ENCODE measurements around the gene STK35. TPM values are rescaled to one million over a fixed set of nuclear protein-coding genes. Genes with fewer than 3 reads are reported as not detected.
A peak's percentile ranks its signal among the peaks of the same experiment; 100 is the strongest.
"Not testable (repeated sequence)": the region's sequence is repeated elsewhere in the genome, so short reads cannot be mapped to it uniquely, and the experiment has no call there.

The STK35 gene
- total RNA-seq, 1 experiment from 2014 or later: 33.4 TPM

DNA sequence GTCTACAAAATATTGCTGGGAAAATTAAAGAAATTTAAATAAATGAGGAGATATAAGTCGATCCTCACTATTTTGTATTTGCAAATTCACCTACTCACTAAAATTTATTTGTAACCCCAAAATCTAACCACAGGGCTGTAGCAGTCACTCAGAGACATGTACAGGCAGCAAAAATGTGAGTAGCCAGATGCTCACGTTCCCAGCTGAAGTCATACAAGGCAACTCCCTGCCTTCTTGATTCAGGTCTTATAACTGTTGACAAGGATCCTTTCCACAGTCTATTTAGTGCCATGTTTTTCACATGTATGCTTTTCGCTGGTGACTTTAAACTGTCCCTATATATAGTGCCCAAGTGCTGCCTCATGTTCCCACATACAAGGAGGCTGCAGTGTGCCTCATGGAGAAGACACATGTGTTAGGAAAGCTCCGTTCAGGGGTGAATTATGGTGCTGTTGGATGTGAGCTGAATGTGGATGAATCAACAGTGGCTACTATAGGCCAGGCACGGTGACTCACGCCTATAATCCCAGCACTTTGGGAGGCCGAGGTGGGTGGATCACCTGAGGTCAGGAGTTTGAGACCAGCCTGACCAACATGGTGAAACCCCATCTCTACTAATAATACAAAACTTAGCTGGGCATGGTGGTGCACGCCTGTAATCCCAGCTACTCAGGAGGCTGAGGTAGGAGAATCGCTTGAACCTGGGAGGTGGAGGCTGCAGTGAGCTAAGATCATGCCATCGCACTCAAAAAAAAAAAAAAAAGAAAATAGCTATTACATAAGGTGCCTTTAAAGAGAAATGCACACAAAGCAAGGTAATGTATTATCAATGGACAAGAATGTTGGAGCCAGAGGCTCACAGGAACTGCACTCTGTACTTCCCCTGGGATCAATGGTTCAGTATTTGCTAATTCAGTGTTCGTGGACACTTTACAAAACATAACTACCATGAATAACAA, 55.3 kb downstream of the STK35 start:
- peak; percentile 70 for DNase-seq (ENCODE audit: low read depth)

DNA sequence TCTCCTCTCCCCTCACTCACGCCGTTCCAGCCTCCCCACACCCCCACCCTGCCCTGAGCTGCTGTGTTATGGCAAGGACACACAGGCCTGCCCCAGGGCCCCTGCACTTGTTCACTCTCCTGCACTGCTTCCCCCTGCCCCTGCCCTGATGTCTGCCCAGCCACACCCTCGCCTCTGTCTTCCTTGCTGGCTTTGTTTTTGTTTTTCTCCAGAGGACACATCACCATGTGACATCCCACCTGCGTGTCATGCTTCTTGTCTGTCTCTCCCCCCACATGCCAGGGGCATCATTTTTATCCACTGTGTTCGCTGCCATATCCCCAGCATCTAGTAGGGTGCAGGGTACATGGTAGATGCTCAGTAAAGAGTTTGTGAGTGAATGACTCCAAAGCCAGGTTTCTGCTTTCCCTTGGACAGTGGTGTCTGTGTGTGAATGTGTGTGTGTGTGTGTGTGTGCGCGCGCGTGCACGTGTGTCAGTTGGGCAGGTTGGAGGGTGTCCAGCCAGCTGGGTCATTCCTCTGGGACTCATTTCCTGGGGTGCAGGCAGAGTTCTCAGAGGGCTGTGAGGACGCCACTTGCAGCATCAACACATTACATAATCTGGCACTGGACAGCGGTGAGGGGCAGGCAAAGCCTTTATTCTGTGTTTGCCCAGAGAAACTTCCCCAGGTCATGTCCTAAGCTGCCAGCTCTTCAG, 60.6 kb downstream of the STK35 start:
- peak; percentile 51 for DNase-seq (ENCODE audit: low read depth)

DNA sequence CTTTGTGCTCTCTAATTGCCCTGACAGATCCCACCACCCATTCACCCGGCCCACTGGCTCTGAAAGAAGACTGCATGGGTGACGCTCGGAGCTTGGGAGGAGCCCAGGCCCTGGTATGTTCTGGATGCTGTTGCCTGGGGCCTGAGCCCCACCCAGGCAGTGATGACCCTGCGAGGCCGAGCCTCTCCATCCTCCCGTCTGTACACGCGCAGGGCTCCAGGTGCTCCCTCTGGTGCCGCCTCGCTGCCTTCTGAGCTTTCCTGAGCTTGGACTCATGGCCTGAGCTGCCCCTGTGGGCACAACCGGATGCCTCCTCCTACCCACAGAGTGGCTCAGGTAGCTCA, 61.2 kb downstream of the STK35 start:
- no peak for DNase-seq (ENCODE audit: low read depth)

DNA sequence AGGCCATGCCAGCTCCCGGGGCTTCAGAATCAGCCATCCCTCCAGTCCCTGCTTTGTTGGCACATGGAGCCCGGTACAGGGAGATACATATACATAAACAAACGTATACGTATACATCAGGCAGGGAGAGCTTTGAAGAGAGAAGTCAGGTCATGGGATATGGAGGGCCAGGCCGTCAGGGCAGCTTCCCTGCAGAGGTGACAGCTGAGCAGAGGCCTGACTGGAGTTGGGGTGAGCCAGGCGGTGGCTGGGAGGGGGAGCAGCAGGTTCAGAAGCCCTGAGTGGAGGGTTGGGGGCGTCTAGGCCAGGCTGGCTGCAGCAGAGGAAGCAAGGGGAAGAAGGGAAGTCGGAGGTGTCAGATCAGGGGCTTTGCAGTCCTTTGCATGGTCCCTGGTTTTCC, 61.7 kb downstream of the STK35 start:
- DNase-seq (ENCODE audit: low read depth): no peak

DNA sequence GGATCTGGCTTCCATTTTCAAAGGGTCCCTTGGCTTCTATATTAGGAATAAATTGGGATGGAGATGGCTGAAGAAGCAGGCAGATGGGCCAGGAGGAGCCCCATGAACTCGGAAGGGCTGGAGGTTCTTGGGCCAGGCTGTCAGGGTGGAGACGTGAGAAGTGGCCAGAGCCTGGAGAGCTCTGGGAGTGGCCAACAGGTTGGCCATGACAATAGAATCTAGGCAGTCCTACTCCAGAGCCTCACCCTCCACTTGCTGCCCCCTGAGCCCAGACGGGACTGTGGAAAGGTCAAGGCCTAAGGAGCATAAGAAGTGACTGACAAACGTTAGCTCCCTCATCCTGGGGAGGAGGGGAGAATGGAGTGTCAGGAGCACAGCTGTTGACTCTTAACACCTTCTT, 62.1 kb downstream of the STK35 start:
- DNase-seq (ENCODE audit: low read depth): no peak

DNA sequence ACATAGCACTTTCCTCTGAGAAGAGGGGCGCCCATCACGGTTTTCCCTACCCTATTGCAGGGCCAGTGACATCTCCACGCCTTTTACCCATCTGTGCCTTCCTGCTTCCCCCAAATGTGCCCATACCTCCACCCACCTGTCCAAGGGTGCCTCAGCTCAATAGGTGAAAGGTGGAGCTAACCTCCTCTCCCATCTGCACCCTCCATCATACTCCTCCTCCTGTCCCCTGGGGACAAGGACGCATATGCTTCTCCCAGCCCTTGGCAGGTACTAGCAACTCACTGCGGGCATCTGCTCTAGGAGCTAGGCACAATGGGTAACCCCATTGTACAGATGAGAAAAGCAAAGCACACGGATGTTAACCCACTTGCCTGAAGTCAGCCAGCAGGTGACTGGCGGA, 62.8 kb downstream of the STK35 start:
- DNase-seq (ENCODE audit: low read depth): no peak

DNA sequence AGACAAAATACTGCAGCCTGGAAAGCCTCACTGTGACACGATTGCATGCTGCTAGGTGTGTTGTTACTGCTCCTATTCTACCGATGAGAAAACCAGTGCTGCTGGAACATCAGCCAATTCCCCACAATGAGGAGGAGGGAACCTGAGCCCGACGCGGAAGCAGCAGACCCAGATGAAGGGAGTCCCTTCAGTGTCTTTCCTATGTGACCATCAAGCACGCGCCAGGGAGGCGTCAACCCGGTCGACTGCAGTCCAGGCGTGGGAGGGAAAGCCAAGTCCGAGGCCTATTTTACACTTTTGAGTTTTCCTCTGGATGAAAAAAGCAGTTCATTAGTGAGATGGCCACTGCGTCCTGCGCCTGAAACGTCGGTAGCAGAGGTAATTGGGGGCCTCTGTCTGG, 63.3 kb downstream of the STK35 start:
- no peak for DNase-seq (ENCODE audit: low read depth)

DNA sequence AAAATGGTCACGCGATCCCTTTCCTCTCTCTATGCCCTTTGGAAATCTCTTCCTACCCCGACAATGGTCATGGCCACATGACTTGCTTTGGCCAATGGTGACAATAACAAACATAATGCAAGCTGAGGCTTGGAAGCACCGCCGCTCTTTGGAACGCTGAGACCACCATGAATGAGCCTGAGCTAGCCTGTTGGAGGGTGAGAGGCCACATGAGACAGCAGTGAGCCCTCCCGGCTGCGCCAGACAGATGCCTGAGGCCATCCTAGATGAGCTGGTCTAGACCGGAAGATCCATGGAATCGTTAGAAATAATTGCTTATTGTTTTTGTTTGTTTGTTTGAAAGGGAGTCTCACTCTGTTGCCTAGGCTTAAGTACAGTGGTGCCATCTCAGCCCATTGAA, 64.2 kb downstream of the STK35 start:
- no peak for DNase-seq (ENCODE audit: low read depth)

DNA sequence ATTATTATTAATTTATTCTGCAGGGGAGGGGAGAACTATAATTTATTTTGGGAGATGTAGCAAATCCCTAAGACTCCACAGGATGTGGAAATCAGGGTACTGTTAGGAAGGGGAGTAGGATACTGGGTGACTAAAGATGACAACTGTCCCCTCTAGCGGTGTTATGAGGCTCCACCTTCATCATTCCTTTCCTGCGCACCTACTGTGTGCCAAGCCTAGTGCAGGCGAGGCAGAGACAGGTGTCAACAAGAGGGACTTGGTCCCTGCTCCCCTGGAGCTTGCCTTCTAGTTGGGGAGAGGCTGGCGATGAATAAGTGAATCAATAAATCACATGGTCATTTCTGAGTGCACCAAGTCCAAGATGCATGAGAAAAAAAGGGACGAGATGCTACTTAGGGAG, 65.5 kb downstream of the STK35 start:
- DNase-seq (ENCODE audit: low read depth): no peak

DNA sequence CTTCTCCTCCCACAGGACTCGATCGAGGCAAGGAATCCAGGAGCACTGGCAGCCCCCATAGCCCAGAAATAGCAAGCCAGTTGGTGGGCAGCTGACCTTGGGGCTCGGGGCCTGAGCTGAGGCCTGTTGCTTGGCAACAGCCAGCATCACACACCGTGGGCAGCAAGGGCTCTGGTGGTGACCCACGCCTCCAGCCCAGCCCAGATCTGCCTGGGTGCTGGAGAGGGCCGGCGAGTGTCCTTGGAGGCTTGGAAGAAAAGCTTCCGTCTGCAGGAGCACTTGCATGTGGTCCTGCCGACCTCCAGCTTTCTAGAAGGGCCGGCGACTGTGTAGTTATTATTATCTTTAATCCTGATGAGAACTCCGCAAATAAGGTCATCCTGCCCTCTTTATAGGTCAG, 67.3 kb downstream of the STK35 start:
- no peak for DNase-seq (ENCODE audit: low read depth)

DNA sequence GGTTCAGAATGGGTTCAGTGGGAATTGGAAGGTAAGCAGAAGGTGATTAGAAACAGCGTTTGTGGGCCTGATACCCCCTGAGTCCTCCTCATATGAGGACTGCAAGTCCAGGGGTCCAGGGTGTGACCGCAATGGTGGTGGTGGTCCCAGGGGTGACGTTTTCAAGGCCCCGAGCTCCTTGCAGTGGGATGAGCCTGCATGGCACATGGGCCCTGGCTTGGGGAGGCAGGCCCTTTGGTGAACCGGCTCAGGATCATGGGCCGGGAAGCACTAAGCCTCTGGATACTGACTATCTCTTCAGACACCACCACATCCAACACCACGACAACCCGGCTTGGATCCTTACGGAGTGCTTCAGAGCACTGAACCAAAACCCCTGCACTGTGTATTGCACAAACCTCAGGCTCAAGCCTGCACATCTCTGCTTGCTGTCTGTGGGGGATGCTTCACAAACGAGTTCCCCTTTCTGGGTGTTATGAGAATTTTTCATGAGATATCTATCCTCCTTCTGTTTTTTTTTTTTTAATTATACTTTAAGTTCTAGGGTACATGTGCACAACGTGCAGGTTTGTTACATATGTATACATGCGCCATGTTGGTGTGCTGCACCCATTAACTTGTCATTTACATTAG, 67.9 kb downstream of the STK35 start:
- no peak for DNase-seq (ENCODE audit: low read depth)

DNA sequence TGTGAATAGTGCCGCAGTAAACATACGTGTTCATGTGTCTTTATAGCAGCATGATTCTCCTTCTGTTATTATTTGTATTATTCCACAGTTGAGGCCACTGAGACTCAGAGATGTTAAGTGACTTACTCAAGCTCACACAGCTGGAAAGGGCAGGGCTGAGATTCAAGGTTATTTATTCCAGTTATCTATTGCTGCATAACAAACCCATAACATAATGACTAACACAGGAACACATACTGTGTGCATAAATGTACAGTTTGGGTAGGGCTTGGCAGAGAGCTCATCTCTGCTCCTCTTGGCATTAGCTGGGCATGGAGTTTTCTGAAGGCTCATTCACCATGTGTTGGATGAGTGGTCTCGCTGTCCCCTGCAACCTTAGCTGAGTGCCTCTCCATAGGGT, 68.8 kb downstream of the STK35 start:
- DNase-seq (ENCODE audit: low read depth): no peak

DNA sequence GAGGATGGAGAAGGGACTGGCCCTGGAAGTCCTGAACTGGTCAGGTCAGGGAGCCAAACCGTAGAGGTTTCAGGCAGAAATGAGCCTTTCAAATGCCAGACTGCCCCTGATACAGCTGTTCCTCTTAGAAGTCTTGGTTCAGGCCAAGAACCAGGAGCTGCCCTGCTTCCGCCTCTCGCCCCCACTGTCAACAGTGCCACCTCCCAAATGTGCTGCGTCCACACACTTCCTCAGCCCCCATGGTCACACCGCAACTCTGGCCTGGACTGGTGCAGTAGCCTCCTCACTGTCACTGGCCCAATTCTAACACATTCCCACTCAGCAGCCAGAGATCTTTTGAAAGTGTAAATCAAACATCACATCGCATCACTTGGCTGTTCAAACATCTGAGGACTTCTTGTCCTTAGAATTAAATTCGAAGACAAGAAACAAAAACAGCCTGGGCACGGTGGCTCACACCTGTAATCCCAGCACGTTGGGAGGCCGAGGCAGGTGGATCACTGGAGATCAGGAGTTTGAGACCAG, 69.7 kb downstream of the STK35 start:
- DNase-seq (ENCODE audit: low read depth): no peak

DNA sequence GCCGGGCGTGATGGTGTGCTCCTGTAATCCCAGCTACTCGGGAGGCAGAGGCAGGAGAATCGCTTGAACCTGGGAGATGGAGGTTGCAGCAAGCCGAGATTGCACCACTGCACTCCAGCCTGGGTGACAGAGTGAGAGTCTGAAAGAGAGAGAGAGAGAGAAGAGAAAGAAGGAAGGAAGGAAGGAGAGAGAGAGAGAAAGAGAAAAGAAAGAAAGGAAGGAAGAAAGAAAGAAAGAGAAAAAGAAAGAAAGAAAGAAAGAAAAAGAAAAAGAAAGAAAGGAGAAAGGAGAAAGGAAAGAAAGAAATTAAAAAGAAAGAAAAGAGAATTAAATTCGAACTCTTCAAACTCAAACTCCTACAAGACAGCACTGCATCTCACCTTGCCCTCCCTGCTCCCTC, 70.2 kb downstream of the STK35 start:
- not testable (repeated sequence) for DNase-seq (ENCODE audit: low read depth)

DNA sequence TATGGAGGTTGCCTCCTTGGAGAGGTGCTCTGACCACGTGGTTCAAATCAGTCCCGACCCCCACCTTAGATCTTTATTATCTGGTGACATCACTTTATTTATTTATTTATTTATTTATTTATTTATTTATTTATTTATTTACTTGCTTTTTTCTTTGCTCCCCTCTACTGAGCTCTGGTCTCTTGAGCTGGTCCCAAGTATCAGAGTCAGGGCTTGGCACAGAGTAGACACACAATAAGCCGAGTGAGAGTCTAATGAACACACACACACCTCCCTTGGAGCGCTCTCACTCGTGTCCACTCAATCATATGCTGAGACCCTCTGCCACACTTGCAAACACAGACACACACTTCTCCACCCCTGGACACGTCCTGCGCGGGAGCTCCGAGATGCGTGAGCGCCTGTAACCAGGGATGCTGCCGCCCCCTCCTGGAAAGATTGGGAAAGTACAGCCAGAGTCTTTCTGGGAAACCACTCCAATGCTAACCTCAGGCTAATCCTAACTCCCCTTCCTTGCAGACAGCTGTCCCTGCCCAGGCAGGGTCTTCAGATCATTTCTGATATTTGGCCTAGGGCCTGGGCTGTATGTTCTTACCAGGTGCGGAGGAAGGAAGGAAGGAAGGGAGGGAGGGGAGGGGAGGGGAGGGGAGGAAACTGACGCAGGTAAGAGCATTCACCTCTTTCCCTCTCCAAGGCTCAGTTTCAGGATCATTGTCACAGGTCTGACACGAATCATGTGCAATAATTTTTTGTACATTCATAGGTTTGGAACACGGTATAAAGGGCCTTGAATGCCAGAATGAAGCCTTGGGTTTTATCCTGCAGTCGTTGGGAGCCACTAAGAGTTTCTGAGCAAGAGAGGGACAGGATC, 70.9 kb downstream of the STK35 start:
- peak; percentile 60 for DNase-seq (ENCODE audit: low read depth)

DNA sequence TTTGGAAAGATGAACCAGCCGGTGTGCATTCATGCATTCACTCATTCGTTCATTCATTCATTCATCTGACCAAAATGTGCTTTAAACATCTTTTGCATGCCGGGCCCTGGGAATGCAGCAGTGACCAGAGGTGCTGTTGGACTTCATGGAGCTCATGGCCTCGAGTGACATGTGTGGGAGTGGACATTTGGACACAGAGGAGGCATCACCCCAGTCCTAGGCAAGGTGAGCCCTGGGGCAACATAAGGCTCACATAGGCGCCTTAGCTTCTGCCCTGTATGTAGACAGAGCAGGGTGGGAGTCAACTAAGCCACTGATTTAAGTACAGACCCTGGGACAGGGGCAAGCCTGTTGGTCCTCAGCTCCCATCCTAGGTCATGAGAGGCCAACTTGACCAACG, 71.6 kb downstream of the STK35 start:
- DNase-seq (ENCODE audit: low read depth): no peak

DNA sequence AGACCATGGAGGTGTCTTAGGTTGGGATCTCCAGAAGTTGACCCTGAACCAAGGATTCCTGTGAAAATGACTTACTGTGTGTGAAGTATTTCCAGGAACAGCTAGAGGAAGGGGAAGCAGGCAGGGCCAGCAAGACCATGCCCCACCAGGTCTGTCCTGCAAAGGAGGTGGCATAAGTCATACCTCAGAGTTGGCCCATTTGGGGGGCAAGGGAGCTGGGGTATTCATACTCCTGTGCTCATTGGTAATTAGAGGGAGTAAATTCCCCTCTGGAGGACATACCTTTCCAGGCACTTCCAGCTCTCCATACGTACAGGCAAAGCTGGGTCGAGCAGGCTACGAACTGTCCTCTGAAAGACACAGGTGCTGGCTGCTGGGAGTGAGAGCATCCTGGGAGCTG, 72.4 kb downstream of the STK35 start:
- no peak for DNase-seq (ENCODE audit: low read depth)

DNA sequence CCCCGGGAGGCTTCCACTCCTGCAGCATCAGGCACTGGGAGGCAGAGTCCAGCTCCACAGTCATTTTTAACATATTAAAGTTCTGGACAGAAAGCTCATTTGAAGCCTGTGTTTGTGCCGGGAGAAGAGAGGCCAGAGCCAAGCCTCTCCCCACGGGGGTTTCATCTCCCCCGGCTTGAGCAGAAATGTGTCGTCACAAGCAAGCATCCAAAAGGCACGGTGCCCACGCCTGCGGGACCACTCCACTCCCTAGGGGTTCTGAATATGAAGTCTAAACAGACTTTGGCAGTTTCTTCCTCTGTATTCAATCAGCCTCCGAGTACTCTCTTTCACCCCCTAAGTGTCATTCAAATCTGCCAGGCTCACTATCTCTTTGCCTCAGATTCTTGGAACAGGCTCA, 75.3 kb downstream of the STK35 start:
- no peak for DNase-seq (ENCODE audit: low read depth)

DNA sequence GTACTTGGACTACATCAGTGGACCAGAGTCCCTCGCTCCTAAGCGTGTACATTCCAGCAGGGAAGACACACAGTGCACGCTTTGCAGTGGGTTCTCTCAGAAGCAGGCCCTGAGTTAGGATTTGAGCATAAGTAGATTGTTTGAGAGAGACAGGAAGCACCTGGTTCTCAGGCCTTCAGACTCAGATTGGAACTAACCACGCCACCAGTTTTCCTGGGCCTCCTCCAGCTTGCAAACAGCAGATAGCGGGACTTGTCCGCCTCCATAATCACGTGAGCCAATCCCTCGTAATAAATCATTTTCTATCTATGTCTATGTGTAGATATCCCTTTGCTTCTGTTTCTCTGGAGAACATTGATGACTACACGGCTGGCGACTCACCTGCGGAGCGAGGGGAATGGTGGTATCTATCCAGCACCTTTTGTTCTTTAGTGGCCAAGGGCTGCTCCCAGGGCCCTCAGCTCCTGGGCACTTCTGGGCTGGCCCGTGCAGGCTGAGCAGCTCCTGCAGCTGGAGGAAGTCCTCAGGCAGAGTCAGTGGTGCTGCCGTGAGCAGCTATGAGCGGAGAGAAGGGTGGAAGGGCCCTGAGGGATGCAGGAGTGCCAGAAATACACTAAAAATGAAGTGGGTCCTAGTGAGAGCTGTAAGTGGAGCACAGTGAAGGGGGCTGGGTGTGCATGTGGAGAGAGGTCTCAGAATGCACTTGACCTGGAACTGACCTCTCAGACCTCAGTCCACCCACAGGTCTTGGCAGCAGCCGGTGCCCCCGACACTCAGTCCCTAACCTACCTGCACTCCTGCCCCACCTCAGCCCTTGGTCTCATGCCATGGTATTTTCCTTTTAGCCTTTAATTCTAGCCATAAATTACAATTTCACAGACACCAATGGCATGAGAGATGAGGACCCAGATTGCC, 76.9 kb downstream of the STK35 start:
- no peak for DNase-seq (ENCODE audit: low read depth)

DNA sequence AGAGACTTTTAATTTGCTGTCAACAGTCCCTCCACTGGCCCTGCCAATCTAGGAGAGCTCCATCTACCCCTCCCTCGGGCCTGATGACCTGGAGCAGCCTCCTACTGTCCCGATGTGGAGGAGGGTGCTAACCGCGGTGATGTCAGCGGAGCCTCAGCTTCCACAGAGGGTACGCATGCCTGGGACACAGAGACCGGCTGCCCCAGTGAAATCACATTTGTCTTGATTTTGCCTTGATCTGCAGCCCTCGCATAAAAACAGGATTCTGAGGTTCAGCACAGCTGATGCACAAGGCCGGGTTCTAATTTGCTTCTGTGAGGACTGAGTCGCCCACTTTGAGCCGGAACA, 77.6 kb downstream of the STK35 start:
- DNase-seq (ENCODE audit: low read depth): peak; percentile 26

DNA sequence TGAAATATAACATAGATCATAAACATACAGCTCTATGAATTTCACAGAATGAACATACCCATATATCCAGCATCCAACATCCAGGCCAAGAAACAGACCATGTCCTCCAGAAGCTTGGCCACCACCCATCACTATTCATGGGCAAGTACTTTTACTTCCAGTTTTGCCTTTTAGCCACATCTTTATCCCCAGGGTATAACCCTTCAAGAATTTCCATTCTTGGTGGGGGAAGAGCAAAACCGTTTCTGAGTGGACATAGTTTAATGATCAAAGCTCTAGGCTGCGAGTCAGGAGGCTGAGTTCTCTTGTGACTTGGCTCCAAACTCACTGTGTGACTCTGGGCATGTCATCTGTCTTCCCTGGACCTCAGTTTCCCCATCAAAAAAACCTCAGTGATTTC, 78.3 kb downstream of the STK35 start:
- DNase-seq (ENCODE audit: low read depth): no peak
